Central memory CD8-positive, alpha-beta T cell (primary cell): ENCODE results near the gene SNX2.

Experiments used
- ATAC-seq: fragments of 150-1000 bp; cut with Tn5 transposase; replicated peaks from 2 replicates; pipeline ENCODE4 v1.10.0; 2022; ENCODE audit warnings: mild to moderate bottlenecking, moderate FRiP score, moderate number of reproducible peaks; ENCODE audit not compliant: poor library complexity, severe bottlenecking; ENCODE audit errors: extremely low read depth
- DNase-seq, 2 donors: peaks; one replicate each; pipeline ENCODE4 v3.0.0; 2021; ENCODE audit warnings: low spot score in 2 of 2
- H3K27ac Mint-ChIP-seq: one replicate; pipeline ENCODE4 v1.8.0; 2022; ENCODE audit warnings: low read depth, mild to moderate bottlenecking, moderate library complexity, mixed read lengths
- H3K27me3 Mint-ChIP-seq: one replicate; pipeline ENCODE4 v1.8.0; 2022; ENCODE audit warnings: mixed read lengths
- H3K36me3 Mint-ChIP-seq: one replicate; pipeline ENCODE4 v1.8.0; 2022; ENCODE audit warnings: mild to moderate bottlenecking, moderate library complexity, mixed read lengths; ENCODE audit not compliant: insufficient read depth
- H3K4me1 Mint-ChIP-seq: one replicate; pipeline ENCODE4 v1.8.0; 2022; ENCODE audit warnings: mixed read lengths
- H3K4me3 Mint-ChIP-seq: one replicate; pipeline ENCODE4 v1.8.0; 2022; ENCODE audit warnings: mild to moderate bottlenecking, moderate library complexity, mixed read lengths
- H3K9me3 Mint-ChIP-seq: one replicate; pipeline ENCODE4 v1.8.0; 2022; ENCODE audit warnings: mixed read lengths

The SNX2 gene, protein sequence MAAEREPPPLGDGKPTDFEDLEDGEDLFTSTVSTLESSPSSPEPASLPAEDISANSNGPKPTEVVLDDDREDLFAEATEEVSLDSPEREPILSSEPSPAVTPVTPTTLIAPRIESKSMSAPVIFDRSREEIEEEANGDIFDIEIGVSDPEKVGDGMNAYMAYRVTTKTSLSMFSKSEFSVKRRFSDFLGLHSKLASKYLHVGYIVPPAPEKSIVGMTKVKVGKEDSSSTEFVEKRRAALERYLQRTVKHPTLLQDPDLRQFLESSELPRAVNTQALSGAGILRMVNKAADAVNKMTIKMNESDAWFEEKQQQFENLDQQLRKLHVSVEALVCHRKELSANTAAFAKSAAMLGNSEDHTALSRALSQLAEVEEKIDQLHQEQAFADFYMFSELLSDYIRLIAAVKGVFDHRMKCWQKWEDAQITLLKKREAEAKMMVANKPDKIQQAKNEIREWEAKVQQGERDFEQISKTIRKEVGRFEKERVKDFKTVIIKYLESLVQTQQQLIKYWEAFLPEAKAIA

DNA sequence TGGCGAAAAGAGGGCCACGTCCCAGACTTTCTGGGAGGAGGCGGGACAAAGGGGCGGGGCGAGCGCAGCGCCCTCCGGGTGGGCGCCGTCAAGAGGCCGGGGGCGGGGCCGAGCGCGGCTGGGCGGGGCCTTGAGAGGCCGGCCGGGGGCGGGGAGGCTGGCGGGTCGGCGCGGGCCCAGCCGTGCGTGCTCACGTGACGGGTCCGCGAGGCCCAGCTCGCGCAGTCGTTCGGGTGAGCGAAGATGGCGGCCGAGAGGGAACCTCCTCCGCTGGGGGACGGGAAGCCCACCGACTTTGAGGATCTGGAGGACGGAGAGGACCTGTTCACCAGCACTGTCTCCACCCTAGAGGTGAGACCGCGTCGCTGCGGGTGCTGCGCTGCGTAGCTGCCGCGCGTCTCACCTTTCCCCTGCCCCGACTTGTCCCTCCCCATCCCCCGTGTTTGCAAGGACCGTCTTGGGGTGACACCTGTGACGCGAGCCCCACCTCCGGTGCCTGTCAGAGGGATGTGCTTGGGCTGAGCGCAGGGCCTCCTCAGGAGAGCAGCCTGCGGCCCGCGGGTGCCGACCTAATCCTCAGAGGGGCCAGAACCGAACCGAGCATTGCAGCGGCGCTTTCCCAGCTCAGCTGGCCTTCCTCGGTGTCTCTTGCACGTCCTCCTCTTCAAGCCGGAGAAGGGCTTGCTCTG lies at the start of gene SNX2:
Gene SNX2 (plus strand): TSS at position 220 of the 689 bp plus-strand sequence. CDS start 24 bp downstream, at position 244.
- peaks cover 16% of the 10 kb centered on the region for H3K36me3 Mint-ChIP-seq
- no peaks in the 10 kb centered on the region for H3K9me3 Mint-ChIP-seq
- DNase-seq: peak; percentile 77 to 80
- peaks cover 31% of the 10 kb centered on the region for H3K4me1 Mint-ChIP-seq
- H3K27ac Mint-ChIP-seq: peak within 1 kb of the TSS; percentile 97
- H3K27me3 Mint-ChIP-seq: peaks cover 5% of the 10 kb centered on the region
- peak within 1 kb of the TSS; percentile 96 for H3K4me3 Mint-ChIP-seq
- peak; percentile 91 for ATAC-seq

DNA sequence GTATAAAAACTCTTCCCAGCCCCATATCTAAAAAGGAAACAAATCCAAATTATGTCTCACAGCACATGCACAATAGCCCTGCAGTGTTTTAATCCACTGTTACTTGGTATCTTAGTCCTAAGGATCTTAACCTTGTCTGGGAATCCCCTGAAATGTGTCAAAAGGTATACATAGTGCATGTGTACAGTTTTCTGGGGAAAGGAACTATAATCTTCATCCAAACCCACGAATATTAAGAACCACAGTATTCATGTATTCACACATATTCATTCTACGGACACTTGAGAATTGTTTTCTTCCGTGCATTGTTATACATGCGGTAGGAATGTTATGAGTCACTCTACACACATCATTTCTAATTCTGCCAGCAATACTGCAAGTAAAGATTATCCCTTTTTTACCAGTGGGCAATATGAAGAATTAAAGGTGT lies 47.8 kb upstream of the SNX2 start:
- Mint-ChIP-seq H3K36me3 (no peaks in the 10 kb centered on the region), H3K4me3 (no peak overlapping the region), H3K27me3 (peaks cover 26% of the 10 kb centered on the region), H3K4me1 (no peaks in the 10 kb centered on the region), H3K27ac (no peak overlapping the region), H3K9me3 (no peaks in the 10 kb centered on the region)
- no peak for ATAC-seq
- DNase-seq: no peak

DNA sequence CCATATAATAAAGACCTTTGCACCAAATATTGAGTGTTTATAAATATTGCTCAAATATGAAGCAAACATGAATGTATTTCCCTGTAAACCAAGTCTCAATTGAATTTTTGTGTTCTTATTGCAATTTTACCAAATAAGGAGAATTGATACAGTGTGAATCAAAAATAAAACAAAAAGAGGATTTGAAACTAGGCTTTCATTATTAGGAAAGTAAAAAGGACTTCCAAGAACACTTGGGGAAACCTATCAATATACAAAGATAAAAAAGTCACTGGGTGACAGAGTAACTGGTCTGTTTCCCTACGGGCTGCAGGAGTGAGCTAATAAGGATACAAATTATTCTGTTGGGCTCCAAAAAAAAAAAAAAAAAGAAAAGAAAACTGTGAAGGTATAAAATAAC lies 44.8 kb upstream of the SNX2 start:
- Mint-ChIP-seq H3K36me3 (no peaks in the 10 kb centered on the region), H3K4me3 (no peak overlapping the region), H3K9me3 (no peaks in the 10 kb centered on the region), H3K27me3 (peaks cover 28% of the 10 kb centered on the region), H3K27ac (no peak overlapping the region), H3K4me1 (no peaks in the 10 kb centered on the region)
- ATAC-seq: no peak
- DNase-seq: no peak

DNA sequence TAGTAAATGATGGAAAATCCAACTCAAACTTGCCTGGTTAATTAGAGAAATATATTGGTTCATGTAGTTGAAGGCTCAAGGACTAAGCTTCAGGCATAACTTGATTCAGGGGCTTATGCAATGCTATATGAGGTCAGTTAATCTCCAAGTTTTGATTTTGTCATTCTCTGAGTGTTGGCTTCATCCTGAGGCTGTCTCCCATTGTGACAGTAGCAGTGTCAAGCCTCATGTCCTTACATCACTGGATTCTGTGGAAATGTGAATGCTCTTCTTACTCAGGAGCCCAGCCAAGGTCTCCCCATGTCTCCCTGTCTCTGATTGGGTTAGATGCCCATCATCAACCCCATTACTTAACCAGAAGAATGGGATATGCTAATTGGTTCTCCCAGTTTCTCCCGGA lies 44.4 kb upstream of the SNX2 start:
- Mint-ChIP-seq H3K4me3 (no peak overlapping the region), H3K36me3 (no peaks in the 10 kb centered on the region), H3K9me3 (no peaks in the 10 kb centered on the region), H3K27ac (no peak overlapping the region), H3K4me1 (no peaks in the 10 kb centered on the region), H3K27me3 (peaks cover 32% of the 10 kb centered on the region)
- ATAC-seq (no peak), DNase-seq (no peak)

DNA sequence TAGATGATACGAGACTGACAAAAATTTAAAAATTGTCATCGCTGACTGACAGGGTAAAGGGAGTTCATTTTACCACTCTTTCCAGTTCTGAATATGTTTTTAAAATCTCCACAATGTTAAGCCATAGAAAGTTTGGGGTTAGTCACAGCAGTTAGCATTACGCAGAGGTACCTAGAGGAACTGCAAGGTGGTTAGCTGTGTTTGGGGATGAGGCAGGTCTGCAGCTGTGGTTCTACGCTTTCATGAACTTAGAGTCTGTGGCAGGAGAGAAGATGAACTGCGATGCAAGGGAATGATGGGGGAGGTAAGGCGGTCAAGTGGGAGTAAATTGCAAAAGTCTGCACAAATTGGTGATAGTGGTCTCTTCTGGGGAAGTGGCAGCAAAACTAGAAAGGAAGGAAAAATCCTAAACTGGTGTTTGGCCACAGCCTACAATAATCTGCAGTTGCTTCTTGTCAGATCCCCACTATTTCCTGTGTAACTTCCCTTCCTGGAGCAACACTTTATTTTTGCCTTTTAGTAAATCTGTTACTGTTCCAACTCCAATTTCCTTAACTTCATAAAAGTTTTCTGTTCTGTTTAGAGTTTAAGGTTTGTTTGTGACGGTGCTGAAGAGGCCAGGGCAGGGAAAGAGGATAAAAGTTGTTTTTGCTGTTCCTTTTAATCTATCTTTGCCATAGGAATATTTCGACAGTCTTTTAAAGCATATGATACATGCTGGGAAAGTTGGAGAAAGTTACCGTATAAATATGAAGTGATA lies 38.6 kb upstream of the SNX2 start:
- Mint-ChIP-seq H3K27ac (no peak overlapping the region), H3K27me3 (peaks cover 34% of the 10 kb centered on the region), H3K9me3 (no peaks in the 10 kb centered on the region), H3K36me3 (no peaks in the 10 kb centered on the region), H3K4me1 (no peaks in the 10 kb centered on the region), H3K4me3 (no peak overlapping the region)
- DNase-seq: no peak
- no peak for ATAC-seq

DNA sequence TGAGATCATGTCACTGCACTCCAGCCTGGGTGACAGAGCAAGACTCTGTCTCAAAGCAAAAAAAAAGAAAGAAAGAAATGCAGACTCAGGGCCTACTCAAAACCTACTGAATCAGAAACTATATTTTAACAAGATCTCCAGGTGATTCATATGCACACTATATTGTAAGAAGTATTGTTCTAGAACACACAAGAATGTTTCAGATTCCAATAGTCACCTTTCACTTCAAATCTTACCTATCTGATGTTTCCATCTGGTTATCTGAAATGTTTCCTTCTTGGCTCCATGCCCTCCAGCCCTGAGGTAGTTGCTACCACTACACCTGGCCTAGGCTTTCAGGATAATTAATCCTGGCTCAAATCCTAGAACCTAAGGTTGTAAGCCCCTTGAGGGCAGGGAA lies 36.8 kb upstream of the SNX2 start:
- no peaks in the 10 kb centered on the region for H3K36me3 Mint-ChIP-seq
- no peaks in the 10 kb centered on the region for H3K9me3 Mint-ChIP-seq
- no peak for ATAC-seq
- no peak for DNase-seq
- H3K4me1 Mint-ChIP-seq: no peaks in the 10 kb centered on the region
- no peak overlapping the region for H3K27ac Mint-ChIP-seq
- no peak overlapping the region for H3K4me3 Mint-ChIP-seq
- peaks cover 34% of the 10 kb centered on the region for H3K27me3 Mint-ChIP-seq

DNA sequence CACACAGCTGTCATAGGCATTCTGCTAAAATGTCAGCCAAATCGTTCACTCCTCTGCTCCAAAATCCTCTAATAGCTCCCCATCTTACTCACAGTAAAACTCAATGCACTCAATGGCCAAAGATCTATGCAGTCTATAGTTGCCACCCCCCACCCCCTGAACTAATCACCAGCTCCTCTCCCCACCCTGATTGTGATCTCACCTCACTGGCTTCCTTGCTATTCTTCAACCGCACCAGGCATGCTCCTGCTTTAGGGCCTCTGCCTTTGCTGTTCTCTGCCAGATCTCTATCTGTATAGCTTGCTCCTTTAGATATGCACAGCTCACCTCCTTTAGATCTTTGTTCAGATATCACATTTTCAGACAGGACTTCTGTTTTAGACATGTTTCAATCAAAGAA lies 33.2 kb upstream of the SNX2 start:
- no peaks in the 10 kb centered on the region for H3K9me3 Mint-ChIP-seq
- H3K4me1 Mint-ChIP-seq: no peaks in the 10 kb centered on the region
- H3K36me3 Mint-ChIP-seq: no peaks in the 10 kb centered on the region
- DNase-seq: no peak
- no peak overlapping the region for H3K27ac Mint-ChIP-seq
- H3K4me3 Mint-ChIP-seq: no peak overlapping the region
- peaks cover 15% of the 10 kb centered on the region for H3K27me3 Mint-ChIP-seq
- ATAC-seq: no peak

DNA sequence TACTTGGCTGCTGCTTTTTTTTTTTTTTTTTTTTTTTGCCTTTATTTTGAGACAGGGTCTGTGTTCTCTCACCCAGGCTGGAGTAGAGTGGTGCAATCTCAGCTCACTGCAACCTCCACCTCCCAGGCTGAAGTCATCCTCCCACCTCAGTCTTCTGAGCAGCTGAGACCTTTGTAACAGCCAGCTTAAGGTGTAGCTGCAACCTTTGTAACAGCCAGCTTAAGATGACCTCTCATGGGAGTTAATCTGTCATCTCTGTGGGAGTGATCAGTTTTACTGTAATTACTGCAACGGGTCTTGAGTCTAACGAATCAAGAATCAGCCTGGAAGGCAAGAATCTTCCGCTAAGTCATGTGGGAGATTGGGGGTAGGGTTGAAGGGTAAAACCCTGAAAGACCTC lies 31.6 kb upstream of the SNX2 start:
- Mint-ChIP-seq H3K4me1 (no peaks in the 10 kb centered on the region), H3K27me3 (peaks cover 15% of the 10 kb centered on the region), H3K36me3 (no peaks in the 10 kb centered on the region), H3K9me3 (no peaks in the 10 kb centered on the region), H3K27ac (no peak overlapping the region), H3K4me3 (no peak overlapping the region)
- DNase-seq (no peak), ATAC-seq (no peak)

DNA sequence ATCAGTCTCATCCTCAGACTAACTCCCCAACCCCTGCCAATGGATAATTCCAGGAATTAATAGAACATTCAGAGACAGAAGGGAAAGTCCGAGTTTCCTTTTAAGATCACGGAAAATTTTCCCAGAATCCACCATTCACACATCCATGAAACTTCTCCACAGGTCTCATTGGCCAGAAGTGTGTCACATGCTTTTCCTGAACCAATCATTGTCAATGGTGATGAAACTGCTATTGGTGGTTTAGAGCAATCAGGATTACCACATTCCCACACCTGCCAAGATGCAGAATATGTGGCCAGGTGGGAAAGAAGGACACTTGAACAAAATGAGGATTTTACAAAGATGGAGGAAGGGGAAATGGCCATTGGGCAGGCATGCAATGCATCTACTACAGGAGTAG lies 29.3 kb upstream of the SNX2 start:
- no peaks in the 10 kb centered on the region for H3K27me3 Mint-ChIP-seq
- no peak overlapping the region for H3K27ac Mint-ChIP-seq
- no peak for ATAC-seq

DNA sequence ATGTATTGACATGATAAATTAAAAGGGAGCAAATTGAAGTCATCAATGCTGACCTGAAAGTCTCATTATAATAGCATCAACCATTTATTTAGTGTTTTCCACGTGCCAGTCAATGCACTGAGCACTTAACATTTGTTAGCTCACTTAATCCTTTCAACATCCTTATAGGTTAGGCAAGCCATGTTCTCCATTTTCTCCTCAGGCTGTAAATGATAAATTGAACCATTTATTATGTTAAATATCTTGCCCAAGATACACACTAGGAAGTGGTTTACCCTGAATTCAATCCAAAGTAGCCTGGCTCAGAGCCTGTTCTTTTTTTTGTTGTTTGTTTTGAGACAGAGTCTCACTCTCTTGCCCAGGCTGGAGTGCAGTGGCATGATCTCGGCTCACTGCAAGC lies 25.0 kb upstream of the SNX2 start:
- Mint-ChIP-seq H3K4me3 (no peak overlapping the region), H3K27ac (no peak overlapping the region), H3K4me1 (no peaks in the 10 kb centered on the region), H3K27me3 (peaks cover 21% of the 10 kb centered on the region), H3K36me3 (no peaks in the 10 kb centered on the region), H3K9me3 (no peaks in the 10 kb centered on the region)
- ATAC-seq (no peak), DNase-seq (no peak)

More for the DNA sequence above, 29.3 kb upstream of the SNX2 start:
- Mint-ChIP-seq H3K36me3 (no peaks in the 10 kb centered on the region), H3K4me1 (no peaks in the 10 kb centered on the region), H3K9me3 (no peaks in the 10 kb centered on the region), H3K4me3 (no peak overlapping the region)
- no peak for DNase-seq

DNA sequence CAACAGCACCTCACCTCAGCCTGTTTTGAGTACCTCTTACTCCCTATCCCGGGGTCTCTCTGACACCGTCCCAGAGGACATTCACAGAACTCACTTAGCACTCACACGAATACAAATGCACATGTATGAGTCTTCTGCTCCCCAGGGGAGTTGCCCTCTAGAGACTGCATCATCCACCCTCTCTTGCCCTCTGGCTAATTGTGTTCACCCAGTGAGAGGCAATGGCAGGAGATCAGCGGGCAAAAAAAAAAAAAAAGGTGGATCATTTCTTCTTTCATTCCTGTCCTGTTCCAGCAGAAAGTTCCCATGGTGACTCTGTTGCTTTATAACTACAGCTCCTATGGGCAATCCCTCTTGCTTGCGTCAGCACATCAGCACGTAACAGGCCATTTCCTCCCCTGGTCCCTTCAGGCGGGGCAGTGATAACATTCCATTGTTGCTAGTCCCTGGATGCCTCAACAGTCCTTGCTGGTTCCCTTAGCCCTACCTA lies 23.5 kb upstream of the SNX2 start:
- no peak overlapping the region for H3K4me3 Mint-ChIP-seq

DNA sequence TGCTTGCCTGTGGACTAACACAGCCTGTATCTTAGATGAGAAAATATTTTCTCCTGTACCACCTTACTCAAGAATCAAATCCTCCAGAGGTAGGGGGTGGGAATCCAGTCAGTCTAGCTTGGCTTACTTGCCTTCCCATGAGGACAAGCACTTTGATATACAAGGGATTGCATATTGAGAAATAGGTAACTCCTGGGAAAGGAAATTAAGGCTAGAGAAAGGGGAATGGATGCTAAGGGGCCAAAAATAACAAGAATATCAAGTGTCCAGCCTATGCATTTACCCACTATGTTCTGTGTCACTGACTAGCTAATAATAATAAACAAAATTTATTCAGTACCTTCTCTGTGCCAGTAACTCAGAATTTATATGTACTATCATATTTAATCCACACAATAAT lies 21.4 kb upstream of the SNX2 start:
- Mint-ChIP-seq H3K9me3 (no peaks in the 10 kb centered on the region), H3K36me3 (peaks cover 1% of the 10 kb centered on the region), H3K27me3 (peaks cover 21% of the 10 kb centered on the region), H3K27ac (no peak overlapping the region), H3K4me1 (no peaks in the 10 kb centered on the region), H3K4me3 (no peak overlapping the region)
- DNase-seq (no peak), ATAC-seq (no peak)

More for the DNA sequence above, 23.5 kb upstream of the SNX2 start:
- DNase-seq: no peak
- no peak for ATAC-seq
- Mint-ChIP-seq H3K9me3 (no peaks in the 10 kb centered on the region), H3K36me3 (no peaks in the 10 kb centered on the region), H3K27me3 (peaks cover 21% of the 10 kb centered on the region), H3K4me1 (no peaks in the 10 kb centered on the region), H3K27ac (no peak overlapping the region)
